Gastroesophageal sphincter (tissue), 4 donors: ENCODE data around the gene RBKS. TPM values are rescaled to one million over a fixed set of nuclear protein-coding genes. Genes with fewer than 3 reads are reported as not detected.

ENCODE experiments used
- ATAC-seq: fragments of 150-250 bp; one replicate; pipeline ENCODE4 v1.9.1; 2016; ENCODE audit warnings: mild to moderate bottlenecking, moderate library complexity
- H3K27ac ChIP-seq, 4 donors: fragments of 200-600 bp; sonication (generic) in 3 of 4; 1 replicate in 3 of 4; 2 replicates in 1 of 4; pipeline ENCODE4 v1.5.1; 2016 to 2019
- H3K27me3 ChIP-seq: fragments of 200-600 bp; sonication (generic); one replicate; pipeline ENCODE4 v1.5.1; 2019
- H3K36me3 ChIP-seq, 2 donors: fragments of 200-600 bp; sonication (generic); one replicate each; pipeline ENCODE4 v1.5.1; 2019; ENCODE audit warnings: control low read depth in 1 of 2
- H3K4me1 ChIP-seq, 3 donors: fragments of 200-600 bp; sonication (generic); 1 replicate in 2 of 3; 2 replicates in 1 of 3; pipeline ENCODE4 v1.5.1; 2016 to 2019; ENCODE audit warnings: control low read depth in 2 of 3
- H3K4me3 ChIP-seq, 2 donors: fragments of 200-600 bp; sonication (generic); one replicate each; pipeline ENCODE4 v1.5.1; 2019; ENCODE audit warnings: mild to moderate bottlenecking in 1 of 2, moderate library complexity in 1 of 2
- H3K9me3 ChIP-seq, 3 donors: fragments of 200-600 bp; sonication (generic); one replicate each; pipeline ENCODE4 v1.5.1; 2017 to 2019; ENCODE audit warnings: control low read depth in 2 of 3
- CTCF ChIP-seq, 4 experiments: fragments of 200-600 bp in 2 of 4; fragments of 450-650 bp in 2 of 4; sonication (generic) in 1 of 4; IDR thresholded peaks; one replicate each; pipeline ENCODE4 v1.5.1; 2017 to 2019; ENCODE audit warnings: antibody characterized with exemption in 4 of 4, mild to moderate bottlenecking in 2 of 4, moderate library complexity in 2 of 4
- EP300 ChIP-seq: sonication (generic); formaldehyde crosslinking; IDR thresholded peaks from one replicate; pipeline ENCODE4 v1.6.1; 2017; ENCODE audit warnings: antibody characterized with exemption, mild to moderate bottlenecking
- POLR2A ChIP-seq, 2 donors: fragments of 450-650 bp; IDR thresholded peaks; one replicate each; pipeline ENCODE4 v1.6.1; 2017; ENCODE audit warnings: antibody characterized with exemption in 2 of 2, mild to moderate bottlenecking in 2 of 2, moderate library complexity in 1 of 2
- POLR2AphosphoS5 ChIP-seq: sonication (generic); formaldehyde crosslinking; IDR thresholded peaks from one replicate; pipeline ENCODE4 v1.6.1; 2017; ENCODE audit warnings: antibody characterized with exemption
- WGBS, 2 donors: methylation state at CpG; one replicate each; pipeline ENCODE4 v1.1.5; 2018; ENCODE audit warnings: low coverage in 1 of 2; 5-methylcytosine and 5-hydroxymethylcytosine counted together
- total RNA-seq, 4 donors: library from RNA; depleted of rRNA; stranded (reverse); fragments of >200 nt; gene quantifications; one replicate each; pipeline ENCODE4 v1.1.0, GENCODE V29; 2016

RBKS gene
- total RNA-seq, 4 donors from 2014 or later, result 0.81 to 2.4 (median 1.6) TPM

DNA sequence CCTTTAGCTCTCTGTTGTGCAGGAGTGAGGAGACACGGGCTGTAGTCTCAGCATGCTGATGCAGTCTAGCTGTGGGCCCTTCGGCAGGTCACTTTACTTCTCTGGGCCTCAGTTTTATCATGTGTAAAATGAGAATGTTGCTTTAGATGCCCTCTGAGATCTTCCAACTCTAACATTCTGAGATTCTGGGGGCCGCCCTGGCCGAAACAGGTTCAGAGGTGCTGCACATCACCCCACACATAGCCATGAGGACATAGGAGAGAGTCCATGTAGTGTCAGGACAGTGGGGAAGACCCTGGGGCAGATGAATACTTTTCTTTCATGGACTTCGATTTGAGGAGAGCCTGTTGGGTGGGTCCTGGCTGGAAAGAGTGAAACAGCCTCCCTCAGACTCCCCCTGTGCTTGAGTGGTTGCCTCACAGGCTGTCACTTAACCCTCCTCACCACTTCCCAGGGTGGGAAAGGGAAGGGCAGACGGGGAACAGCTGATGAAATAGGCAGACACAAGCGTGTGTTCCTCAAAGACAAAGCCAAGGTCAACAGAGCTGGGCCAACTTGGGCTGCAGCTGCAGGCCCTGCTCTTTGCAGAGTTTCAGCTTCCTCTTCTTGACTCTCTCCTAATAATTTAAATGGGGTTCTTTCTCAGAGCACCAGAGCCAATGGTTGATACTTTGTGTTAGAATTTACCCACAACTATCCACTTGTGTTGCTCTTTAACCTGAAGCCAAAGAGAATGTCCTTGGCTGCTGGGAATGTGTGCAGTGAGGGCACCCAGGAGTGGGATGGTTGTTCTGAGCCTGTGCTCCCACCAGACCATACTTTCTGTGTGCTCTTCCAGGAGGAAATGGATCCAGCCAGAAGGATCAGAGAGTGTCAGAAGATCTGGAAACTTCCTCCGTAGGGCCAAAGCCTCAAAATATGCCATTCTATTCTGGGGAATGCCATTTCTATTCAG, 133.4 kb downstream of the RBKS start:
- no peak overlapping the region for H3K27ac ChIP-seq
- H3K27me3 ChIP-seq, result no peaks in the 10 kb centered on the region
- 60 to 67% methylated on average over 1 to 3 of the region's 8 CpGs for WGBS, 2 donors
- peaks cover 0 to 6% (median 0%) of the 10 kb centered on the region in 3 donors for H3K4me1 ChIP-seq
- no peaks in the 10 kb centered on the region for H3K9me3 ChIP-seq
- no peaks in the 10 kb centered on the region for H3K36me3 ChIP-seq
- peak; percentile 73 for ATAC-seq
- no peak overlapping the region for H3K4me3 ChIP-seq
- no peak for TF ChIP-seq POLR2AphosphoS5
- TF ChIP-seq CTCF (IDR thresholded peaks at IDR 0.05), result no peak
- TF ChIP-seq POLR2A (IDR thresholded peaks at IDR 0.05), result no peak
- no peak for TF ChIP-seq EP300

GRCh38 chr2:27756091-27756490, 134.1 kb downstream of the RBKS start:
- H3K27me3 ChIP-seq, result no peaks in the 10 kb centered on the region
- H3K4me1 ChIP-seq, result peaks cover 0 to 6% (median 0%) of the 10 kb centered on the region in 3 donors
- WGBS, 2 donors, result 40% methylated on average over 1 of the region's 3 CpGs; no CpG with 5 or more reads in 1 of the 2 donors
- H3K27ac ChIP-seq, result no peak overlapping the region
- H3K9me3 ChIP-seq, result no peaks in the 10 kb centered on the region
- TF ChIP-seq POLR2AphosphoS5, result no peak
- no peak for TF ChIP-seq EP300
- TF ChIP-seq CTCF (IDR thresholded peaks at IDR 0.05), result no peak
- TF ChIP-seq POLR2A (IDR thresholded peaks at IDR 0.05), result no peak
- ATAC-seq, result no peak
- no peak overlapping the region for H3K4me3 ChIP-seq
- H3K36me3 ChIP-seq, result no peaks in the 10 kb centered on the region

- H3K9me3 ChIP-seq, result no peaks in the 10 kb centered on the region
- ATAC-seq, result no peak
- TF ChIP-seq EP300, result no peak
- no peak for TF ChIP-seq POLR2AphosphoS5
- no peak for TF ChIP-seq POLR2A (IDR thresholded peaks at IDR 0.05)
- no peak for TF ChIP-seq CTCF (IDR thresholded peaks at IDR 0.05)
- no peak overlapping the region for H3K4me3 ChIP-seq
- H3K36me3 ChIP-seq, result no peaks in the 10 kb centered on the region
- H3K27me3 ChIP-seq, result no peaks in the 10 kb centered on the region
- no peak overlapping the region for H3K27ac ChIP-seq
- peaks cover 0 to 6% (median 0%) of the 10 kb centered on the region in 3 donors for H3K4me1 ChIP-seq
- 89 to 100% methylated on average over 1 to 4 of the region's 5 CpGs for WGBS, 2 donors
Observed at GRCh38 chr2:27754831-27755230, 135.4 kb downstream of the RBKS start.

GRCh38 chr2:27754138-27754588, 136.0 kb downstream of the RBKS start:
- H3K4me3 ChIP-seq, result no peak overlapping the region
- no peak for TF ChIP-seq EP300
- TF ChIP-seq POLR2A (IDR thresholded peaks at IDR 0.05), result no peak
- TF ChIP-seq CTCF (IDR thresholded peaks at IDR 0.05), result peak; percentile 44 to 87 (median 72)
- no peak for TF ChIP-seq POLR2AphosphoS5
- H3K4me1 ChIP-seq, result peaks cover 0 to 6% (median 0%) of the 10 kb centered on the region in 3 donors
- peak; percentile 82 for ATAC-seq
- peaks cover 0 to under 1% (median 0%) of the 10 kb centered on the region in 3 donors for H3K9me3 ChIP-seq
- 33% methylated on average over 1 of the region's 4 CpGs; no CpG with 5 or more reads in 1 of the 2 donors for WGBS, 2 donors
- H3K27ac ChIP-seq, result no peak overlapping the region
- no peaks in the 10 kb centered on the region for H3K27me3 ChIP-seq
- no peaks in the 10 kb centered on the region for H3K36me3 ChIP-seq
